Mammary epithelial cell (primary cell): ENCODE measurements around the gene FGA.
"Not testable (repeated sequence)": the region's sequence is repeated elsewhere in the genome, so short reads cannot be mapped to it uniquely, and the experiment has no call there.

ENCODE experiments used
- CTCF ChIP-seq, 2 donors: IDR thresholded peaks in 1 of 2; conservative IDR thresholded peaks in 1 of 2; 2 replicates each; pipeline ENCODE4 v1.5.1; 2011 to 2012; ENCODE audit warnings: inconsistent platforms in 2 of 2, low read length in 2 of 2, mild to moderate bottlenecking in 2 of 2, control low read depth in 1 of 2, low read depth in 1 of 2; ENCODE audit not compliant: insufficient read depth in 1 of 2; ENCODE audit errors: extremely low read depth in 1 of 2
- EZH2 ChIP-seq: IDR thresholded peaks from 2 replicates; pipeline ENCODE4 v1.6.1; 2012; ENCODE audit warnings: low read length, inconsistent platforms, borderline replicate concordance

- TF ChIP-seq EZH2; CTCF (conservative IDR thresholded peaks at IDR 0.05 in 1 of 2, IDR thresholded peaks at IDR 0.05 in 1 of 2; ENCODE audit: extremely low read depth in 1 of 2, insufficient read depth in 1 of 2, low read depth in 1 of 2, low read length in 2 of 2): not testable (repeated sequence)
Observed at GRCh38 chr4:154594343-154594742, 3.8 kb upstream of the FGA start.
